Left ventricle myocardium inferior (tissue), 1 donor: ENCODE measurements around the gene RPS26. TPM values are rescaled to one million over a fixed set of nuclear protein-coding genes. Genes with fewer than 3 reads are reported as not detected.

ENCODE experiments used
- DNase-seq: peaks from one replicate; pipeline ENCODE4 v3.0.0-alpha.2; 2020
- H3K27ac ChIP-seq: fragments of 200-600 bp; replicated peaks from 2 replicates; pipeline ENCODE4 v1.8.0; 2021
- H3K27me3 ChIP-seq: fragments of 200-600 bp; 2 replicates; pipeline ENCODE4 v1.8.0; 2021; ENCODE audit warnings: low read depth
- H3K36me3 ChIP-seq: fragments of 200-600 bp; 2 replicates; pipeline ENCODE4 v1.8.0; 2021
- H3K4me1 ChIP-seq: fragments of 200-600 bp; 2 replicates; pipeline ENCODE4 v1.8.0; 2021
- H3K4me3 ChIP-seq: fragments of 200-600 bp; 2 replicates; pipeline ENCODE4 v1.8.0; 2021; ENCODE audit warnings: mild to moderate bottlenecking, moderate library complexity
- H3K9me3 ChIP-seq: fragments of 200-600 bp; replicated peaks from 2 replicates; pipeline ENCODE4 v1.8.0; 2021
- CTCF ChIP-seq: fragments of 200-600 bp; IDR thresholded peaks from 2 replicates; pipeline ENCODE4 v1.8.0; 2021; ENCODE audit warnings: antibody characterized with exemption, mild to moderate bottlenecking, borderline replicate concordance
- intact Hi-C: fragments of 100-400 bp; cut with micrococcal nuclease; formaldehyde crosslinking; loops from one replicate; pipeline ENCODE4 v1.11.0; 2022
- total RNA-seq: library from RNA; stranded (reverse); fragmentation: NEBNext Ultra II Directional; extraction: Animal tissue kit (Norgen Biotek cat#: 25700); gene quantifications from one replicate; pipeline ENCODE4 v1.2.1, GENCODE V29; 2021
- donor health status: DM: no; HTN: yes; CAD: no; lungs with severe emphysema.

The RPS26 gene
- total RNA-seq, 1 donor from 2014 or later: 48.7 TPM

GRCh38 chr12:56080556-56081138, 38.9 kb downstream of the RPS26 start:
- H3K27ac ChIP-seq: peak overlapping the region; percentile 40
- no peak for DNase-seq

GRCh38 chr12:56081393-56082347, 40.0 kb downstream of the RPS26 start:
- Histone ChIP-seq H3K4me3 (peak overlapping the region; percentile 70), H3K27ac (peak overlapping the region; percentile 27), H3K36me3 (no peaks in the 10 kb centered on the region), H3K4me1 (peaks cover 27% of the 10 kb centered on the region), H3K9me3 (no peaks in the 10 kb centered on the region), H3K27me3 (peaks cover 17% of the 10 kb centered on the region)
- TF ChIP-seq CTCF: no peak
- intact Hi-C loops: no loop called here
- DNase-seq: no peak

More at GRCh38 chr12:56080556-56081138, 38.9 kb downstream of the RPS26 start:
- no peak for TF ChIP-seq CTCF
- H3K4me3 ChIP-seq: peak overlapping the region; percentile 70
- H3K36me3 ChIP-seq: no peaks in the 10 kb centered on the region
- no peaks in the 10 kb centered on the region for H3K9me3 ChIP-seq
- intact Hi-C loops: no loop called here
- H3K27me3 ChIP-seq: peaks cover 17% of the 10 kb centered on the region
- H3K4me1 ChIP-seq: peaks cover 21% of the 10 kb centered on the region

- peaks cover 32% of the 10 kb centered on the region for H3K4me1 ChIP-seq
- intact Hi-C loops: no loop called here
- H3K27ac ChIP-seq: peak overlapping the region; percentile 27
- H3K9me3 ChIP-seq: no peaks in the 10 kb centered on the region
- TF ChIP-seq CTCF: no peak
- peaks cover 17% of the 10 kb centered on the region for H3K27me3 ChIP-seq
- no peak for DNase-seq
- H3K36me3 ChIP-seq: no peaks in the 10 kb centered on the region
- peak overlapping the region; percentile 25 for H3K4me3 ChIP-seq
Measured at GRCh38 chr12:56082382-56082781, 40.7 kb downstream of the RPS26 start.

GRCh38 chr12:56082967-56083366, 41.2 kb downstream of the RPS26 start:
- peak overlapping the region; percentile 27 for H3K27ac ChIP-seq
- H3K9me3 ChIP-seq: no peaks in the 10 kb centered on the region
- no peaks in the 10 kb centered on the region for H3K36me3 ChIP-seq
- intact Hi-C loops: no loop called here
- DNase-seq: no peak
- TF ChIP-seq CTCF: no peak
- H3K4me3 ChIP-seq: no peak overlapping the region
- H3K4me1 ChIP-seq: peaks cover 35% of the 10 kb centered on the region
- H3K27me3 ChIP-seq: peaks cover 17% of the 10 kb centered on the region

- no peak for TF ChIP-seq CTCF
- no peak overlapping the region for H3K27ac ChIP-seq
- H3K4me1 ChIP-seq: peaks cover 20% of the 10 kb centered on the region
- DNase-seq: no peak
- peaks cover 14% of the 10 kb centered on the region for H3K27me3 ChIP-seq
- H3K36me3 ChIP-seq: no peaks in the 10 kb centered on the region
- H3K4me3 ChIP-seq: no peak overlapping the region
- intact Hi-C loops: no loop called here
- no peaks in the 10 kb centered on the region for H3K9me3 ChIP-seq
Measured at GRCh38 chr12:56084958-56085543, 43.3 kb downstream of the RPS26 start.
